CD4-positive, alpha-beta T cell treated with Interleukin-1 beta for 1 hour (primary cell): Measurements from ENCODE around the gene SEMA4C.

ENCODE experiments used
- DNase-seq, 2 donors: peaks; one replicate each; pipeline ENCODE4 v3.0.0-alpha.2; 2020 to 2022

SEMA4C gene

DNA sequence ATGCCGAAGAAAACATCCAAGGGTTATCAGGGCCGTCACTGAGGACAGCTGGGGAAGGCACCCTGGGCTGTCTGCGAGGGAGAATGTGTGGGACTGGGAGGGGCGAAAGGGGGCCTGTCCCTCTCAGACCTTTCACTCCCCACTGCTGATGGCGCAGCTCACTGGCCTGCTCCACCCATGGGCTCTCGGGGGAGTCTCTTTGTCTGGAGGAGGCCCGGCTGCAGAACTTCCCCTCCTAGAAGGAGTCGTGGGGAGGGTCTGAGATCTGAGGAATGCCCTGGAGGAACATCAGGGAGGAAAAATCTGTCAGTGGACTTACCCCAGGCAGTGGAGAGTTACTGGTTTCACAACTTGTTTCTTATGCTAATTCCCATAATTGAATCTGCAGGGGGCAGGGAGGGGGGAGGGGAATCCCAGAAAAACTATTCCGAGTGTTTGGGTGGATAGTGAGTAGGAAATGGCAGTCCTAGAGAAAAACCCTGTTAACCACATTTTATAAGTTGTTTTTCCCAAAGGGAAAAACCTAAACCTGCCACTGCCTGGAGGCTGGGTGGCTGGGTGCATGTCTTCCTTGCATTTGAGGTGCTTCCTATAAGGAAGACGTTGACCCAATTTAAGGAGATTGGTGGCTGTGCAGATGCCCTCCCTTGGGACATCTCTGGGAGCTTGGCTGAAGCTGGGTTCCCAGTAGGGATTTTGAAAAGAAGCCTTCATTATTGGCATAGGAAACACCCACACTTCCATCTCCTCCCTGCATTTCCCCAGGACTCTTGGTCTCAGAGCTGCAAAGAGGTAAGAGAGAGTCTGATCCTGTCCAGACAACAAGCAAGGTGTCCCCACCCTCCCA lies 11.7 kb upstream of the SEMA4C start:
- DNase-seq: no peak

DNA sequence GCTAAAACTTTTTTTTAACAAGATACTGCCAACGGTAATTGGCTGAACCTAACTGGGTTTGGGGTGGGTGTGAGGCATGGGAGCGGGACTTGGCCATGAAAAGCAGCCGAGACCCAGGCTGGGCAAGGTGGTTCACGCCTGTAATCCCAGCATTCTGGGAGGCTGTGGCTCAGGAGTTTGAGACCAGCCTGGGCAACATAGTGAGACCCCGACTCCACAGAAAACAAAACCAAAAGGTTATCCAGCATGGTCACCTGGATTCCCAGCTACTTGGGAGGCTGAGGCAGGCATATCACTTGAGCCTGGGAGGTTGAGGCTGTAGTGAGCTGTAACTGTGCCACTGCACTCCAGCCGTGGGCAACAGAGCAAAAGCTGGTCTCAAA lies 11.0 kb upstream of the SEMA4C start:
- DNase-seq: no peak

DNA sequence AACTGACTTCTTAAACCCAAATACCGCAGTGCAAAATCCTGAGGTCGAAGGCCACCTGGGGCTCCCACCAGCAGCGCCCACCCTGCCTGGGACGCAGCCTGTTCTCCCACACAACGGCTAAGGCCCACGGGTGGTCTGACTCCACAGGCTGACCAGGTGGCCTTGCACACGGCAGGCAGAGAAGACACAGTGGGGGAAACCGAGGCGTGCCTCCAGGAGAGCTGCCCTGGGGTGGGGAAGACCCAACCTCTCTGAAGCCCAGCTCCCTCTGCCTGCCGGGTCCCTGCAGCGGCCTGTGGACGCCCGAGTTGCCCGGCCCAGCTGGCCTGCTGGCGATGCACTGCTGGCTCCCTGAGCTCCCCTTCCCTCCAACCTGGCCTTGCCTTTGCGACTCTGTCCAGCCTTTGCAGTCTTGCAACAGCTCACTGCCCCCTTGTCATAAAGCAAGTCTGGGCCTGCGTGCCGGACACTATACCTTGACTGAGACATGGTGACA lies 9.7 kb upstream of the SEMA4C start:
- no peak for DNase-seq

- no peak for DNase-seq
These were observed 9.1 kb upstream of the SEMA4C start for GRCh38 chr2:96878796-96879544.

DNA sequence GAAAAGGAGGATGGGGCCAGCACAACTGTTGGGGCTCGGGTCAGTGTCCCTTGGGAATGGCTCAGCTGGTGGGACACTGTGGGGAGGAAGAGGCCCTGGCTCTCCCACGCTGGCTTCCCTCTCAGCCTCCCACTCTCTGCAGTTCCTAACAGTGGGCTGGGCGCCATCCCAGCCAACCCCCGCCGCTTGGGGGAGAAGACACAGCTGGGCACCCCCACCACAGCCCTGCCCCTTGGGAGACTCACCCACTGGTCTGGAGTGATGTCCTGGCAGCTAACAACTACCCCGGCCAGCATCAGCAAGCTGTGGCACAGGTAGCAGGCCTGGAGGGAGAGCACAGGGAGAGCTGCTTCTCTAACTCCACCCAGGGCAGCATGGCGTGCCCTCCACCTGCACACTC lies 8.3 kb upstream of the SEMA4C start:
- no peak for DNase-seq

DNA sequence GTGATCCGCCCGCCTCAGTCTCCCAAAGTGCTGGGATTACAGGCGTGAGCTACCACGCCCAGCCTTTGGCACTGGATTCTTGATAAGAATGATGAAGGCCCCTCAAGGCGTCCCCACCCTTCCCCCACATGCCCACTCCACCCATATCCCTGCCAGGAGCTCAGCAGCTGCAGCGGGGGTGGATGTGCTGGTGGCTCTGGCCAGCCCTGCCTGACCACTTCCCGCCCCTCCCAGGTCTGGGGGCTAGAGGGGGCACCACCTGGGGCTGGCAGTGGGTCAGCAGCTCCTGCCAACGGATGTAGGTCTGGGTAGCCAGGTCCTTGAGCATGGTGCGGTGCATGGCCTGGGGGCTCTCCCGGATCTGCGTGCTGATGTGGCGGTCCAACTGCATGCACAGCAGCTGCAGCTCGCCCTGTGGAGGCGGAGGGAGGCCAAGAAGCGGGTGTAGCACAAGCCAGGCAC lies 7.8 kb upstream of the SEMA4C start:
- no peak for DNase-seq

- DNase-seq: no peak
These were observed 7.2 kb upstream of the SEMA4C start for GRCh38 chr2:96877042-96877451.

DNA sequence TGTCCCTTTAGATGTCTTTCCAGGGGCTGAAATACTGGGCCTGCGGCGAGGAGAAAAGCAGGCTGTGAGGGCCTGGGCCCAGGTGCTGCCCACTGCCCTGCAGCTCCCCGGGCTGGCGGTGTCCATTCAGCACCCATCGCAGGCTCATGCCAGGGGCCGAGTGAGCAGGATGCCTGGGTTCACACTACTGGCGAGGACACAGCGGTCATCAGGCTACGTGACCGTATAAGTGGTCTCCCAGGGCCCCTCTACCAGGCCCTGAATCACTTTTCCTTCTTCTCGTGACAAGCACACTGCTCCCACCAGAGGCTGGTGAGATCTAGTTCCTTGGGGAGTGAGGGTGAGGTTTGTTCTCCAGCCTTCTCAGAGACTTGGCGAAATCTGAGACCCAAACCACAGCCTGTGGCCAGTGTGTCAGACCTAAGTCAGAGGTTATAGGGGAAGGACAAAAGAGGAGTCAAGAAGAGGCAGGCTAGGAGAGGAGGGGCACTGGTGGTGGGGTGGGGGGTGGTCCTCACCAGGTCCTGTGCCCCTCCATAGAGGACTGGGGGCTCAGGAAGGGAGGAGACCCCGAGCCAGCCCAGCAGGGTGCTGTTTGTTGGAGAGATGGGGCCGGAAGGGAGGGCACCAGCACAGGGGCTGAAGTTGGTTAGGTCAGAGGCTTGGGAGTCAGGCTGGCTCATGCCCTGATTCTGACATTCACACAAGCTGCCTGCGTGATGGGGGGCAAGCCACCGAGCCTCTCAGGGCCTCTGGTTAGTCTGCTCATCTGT lies 6.6 kb upstream of the SEMA4C start:
- no peak for DNase-seq

DNA sequence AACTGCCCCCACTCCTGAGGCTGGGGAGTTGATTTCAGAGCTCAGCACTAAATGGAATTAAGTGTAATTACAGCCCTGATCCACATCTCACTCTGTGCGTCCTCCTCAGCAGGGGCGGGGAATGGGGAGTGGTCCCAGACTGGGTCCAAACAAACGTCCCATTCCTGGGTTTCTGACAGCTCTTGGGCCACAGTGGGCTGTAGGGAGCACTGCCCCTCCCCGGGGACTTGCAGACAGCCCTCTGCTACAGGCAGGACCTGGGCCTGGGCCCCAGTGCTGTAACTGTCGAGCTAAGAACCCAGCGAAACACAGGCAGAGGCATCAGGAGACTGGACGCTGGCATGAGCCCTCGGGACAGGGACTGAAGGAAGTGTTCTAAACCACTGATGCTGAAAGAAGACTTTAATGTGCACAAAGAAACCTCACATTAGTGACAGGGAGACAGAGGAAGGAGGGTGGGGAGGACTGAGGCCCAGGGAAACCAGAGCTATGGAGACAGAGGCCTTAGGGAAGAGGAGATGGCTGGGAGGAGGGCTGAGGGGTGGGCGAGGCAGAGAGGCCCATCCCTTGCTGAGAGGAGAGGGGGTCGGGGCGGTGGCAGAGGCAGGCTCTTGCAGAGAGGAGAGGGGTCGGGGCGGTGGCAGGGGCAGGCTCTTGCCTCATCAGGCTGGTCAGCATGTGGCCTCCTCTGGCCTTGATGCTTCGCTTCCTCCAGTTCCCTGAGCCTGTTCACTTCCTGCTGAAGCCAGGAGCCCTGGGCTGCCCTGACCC lies 5.8 kb upstream of the SEMA4C start:
- DNase-seq: no peak

DNA sequence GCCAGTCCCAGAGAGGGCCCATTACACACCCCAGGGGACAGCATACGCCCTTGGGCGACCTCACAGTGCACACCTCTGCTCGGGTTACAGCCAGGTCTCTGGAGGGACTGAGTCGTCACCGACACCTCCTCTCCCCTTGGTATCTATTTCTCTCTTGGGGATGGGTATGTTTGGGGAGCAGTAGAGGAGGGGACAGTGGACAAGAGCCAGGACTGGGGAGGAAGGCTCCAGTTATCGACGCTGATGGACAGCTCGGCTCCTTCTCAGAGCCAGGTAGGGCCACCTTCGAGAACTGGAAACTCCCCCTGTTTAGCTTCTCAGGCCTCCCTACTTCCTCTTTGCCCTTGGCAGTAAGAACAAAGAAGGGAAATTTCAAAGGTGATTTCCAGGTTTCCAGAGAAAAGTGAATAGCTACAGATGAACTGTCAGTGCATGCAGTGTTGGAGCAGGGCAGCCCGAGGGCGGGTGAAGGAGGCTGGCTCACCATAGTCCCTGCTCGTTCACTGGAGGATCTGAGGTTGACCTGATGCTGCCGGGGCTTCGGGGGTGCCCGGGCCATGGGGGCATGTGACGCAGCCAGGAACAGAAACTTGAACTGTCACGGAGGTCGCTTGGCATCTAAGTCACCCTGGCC lies 4.4 kb upstream of the SEMA4C start:
- DNase-seq: peak; percentile 26 to 31

DNA sequence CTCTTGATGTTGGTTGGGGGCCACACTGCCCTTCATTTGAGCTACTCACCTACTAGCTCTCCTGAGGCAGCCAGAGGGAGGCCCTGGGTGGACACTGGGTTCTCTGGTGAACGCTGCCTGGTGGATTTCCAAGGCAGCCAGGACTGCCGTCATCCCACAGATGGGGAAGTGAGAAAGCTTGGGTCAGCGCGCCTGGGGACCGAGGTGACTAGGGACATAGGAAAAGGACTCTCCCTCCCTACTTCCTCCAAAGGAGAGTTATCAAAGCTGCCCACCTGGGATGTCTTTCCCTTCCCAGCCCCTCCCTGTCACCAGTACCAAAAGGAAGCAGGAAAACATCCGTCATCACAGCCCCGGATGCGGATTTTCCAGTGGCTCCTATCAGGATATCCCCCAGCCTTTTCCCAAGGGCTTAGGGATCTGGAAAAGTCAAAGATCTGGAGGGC lies 3.8 kb upstream of the SEMA4C start:
- DNase-seq: peak in 1 of 2 donors; percentile 47

- no peak for DNase-seq
These were observed 2.9 kb upstream of the SEMA4C start for GRCh38 chr2:96872591-96873349.

- peak; percentile 63 to 70 for DNase-seq
These were observed 861 bp upstream of the SEMA4C start for GRCh38 chr2:96870626-96871255.

- no peak for DNase-seq
These were observed 529 bp downstream of the SEMA4C start for GRCh38 chr2:96869281-96869821.

- DNase-seq: peak; percentile 63 to 64
These were observed 1.2 kb downstream of the SEMA4C start for GRCh38 chr2:96868555-96869280.

- DNase-seq: peak; percentile 38 to 43
These were observed 1.9 kb downstream of the SEMA4C start for GRCh38 chr2:96867756-96868554.

DNA sequence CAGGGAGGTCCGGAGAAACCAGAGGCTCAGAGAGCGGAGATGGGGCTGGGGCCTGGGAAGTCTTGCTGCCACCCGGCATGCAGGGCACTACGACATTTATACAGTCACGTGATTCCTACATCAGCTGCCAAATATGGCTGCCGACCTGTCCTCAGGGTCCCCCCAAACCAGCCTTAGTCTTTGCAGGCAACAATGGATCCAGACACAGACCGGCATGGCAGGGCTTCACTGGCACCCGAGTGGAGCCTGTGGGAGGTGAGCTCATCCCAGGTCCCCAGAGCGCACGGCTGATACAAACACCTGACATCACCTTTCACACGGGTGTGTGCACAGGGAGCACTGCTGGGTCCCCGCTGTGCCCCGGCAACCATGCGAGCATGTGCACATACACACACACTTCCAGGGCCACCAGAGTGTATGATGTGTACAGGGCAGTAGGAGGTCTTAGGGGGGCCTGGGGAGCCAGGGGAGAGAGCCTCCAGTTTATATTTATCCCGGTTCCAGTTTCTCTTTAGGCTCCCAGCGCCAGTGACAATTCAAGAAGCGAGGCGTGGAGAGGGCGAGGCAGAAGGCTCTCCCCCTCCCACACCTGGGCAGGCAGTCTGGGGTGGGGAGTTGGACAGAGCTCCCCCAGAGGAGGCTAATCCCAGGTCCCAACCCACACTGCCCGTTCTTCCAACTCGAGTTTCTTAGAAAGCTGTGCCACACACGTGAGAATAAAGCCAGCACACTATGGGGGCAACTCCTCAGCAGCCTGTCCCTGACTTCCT lies 2.7 kb downstream of the SEMA4C start:
- no peak for DNase-seq

GRCh38 chr2:96866586-96866985 lies 3.3 kb downstream of the SEMA4C start:
- DNase-seq: no peak
